B cell (primary cell): ENCODE data around the gene LYST. TPM values are rescaled to one million over a fixed set of nuclear protein-coding genes. Genes with fewer than 3 reads are reported as not detected.
A peak's percentile ranks its signal among the peaks of the same experiment; 100 is the strongest.

Experiments used
- ATAC-seq: fragments of 200-7000 bp; cut with Tn5 transposase; one replicate; pipeline ENCODE4 v1.10.0; 2021; ENCODE audit warnings: low read depth, mild to moderate bottlenecking, moderate number of reproducible peaks, moderate library complexity
- CTCF ChIA-PET: fragments of 350-600 bp; sonication (Branson Sonifier 250); formaldehyde crosslinking; loops from one replicate; lab custom pipeline; 2021; ENCODE audit warnings: antibody characterized with exemption, inconsistent platforms; lab: Charles Lee
- POLR2A ChIA-PET: fragments of 350-600 bp; sonication (Branson Sonifier 250); formaldehyde crosslinking; loops from one replicate; lab custom pipeline; 2021; ENCODE audit warnings: antibody characterized with exemption; lab: Charles Lee
- DNase-seq: peaks from one replicate; pipeline ENCODE4 v3.0.0; 2013
- H2AFZ ChIP-seq: 2 replicates; pipeline ENCODE4 v1.6.1; 2012; ENCODE audit warnings: mild to moderate bottlenecking, low read depth, low read length; ENCODE audit not compliant: insufficient read depth, poor library complexity, severe bottlenecking
- H3K27ac ChIP-seq, 2 donors: 1 replicate in 1 of 2; 2 replicates in 1 of 2; pipeline ENCODE4 v1.5.1; 2012 to 2013; ENCODE audit warnings: low read length in 2 of 2, mild to moderate bottlenecking in 2 of 2, moderate library complexity in 1 of 2
- H3K27me3 ChIP-seq, 4 experiments: fragments of 200-600 bp in 1 of 4; sonication (generic) in 1 of 4; replicated peaks in 1 of 4; 1 replicate in 2 of 4; 2 replicates in 2 of 4; pipeline versions ENCODE4 v1.6.1 to v1.7.0; 2013 to 2016; ENCODE audit warnings: low read length in 3 of 4, mild to moderate bottlenecking in 2 of 4, mixed read lengths in 1 of 4, moderate library complexity in 1 of 4; ENCODE audit not compliant: insufficient read depth in 4 of 4, control insufficient read depth in 3 of 4; ENCODE audit errors: control extremely low read depth in 1 of 4
- H3K36me3 ChIP-seq, 2 experiments: replicated peaks in 1 of 2; 1 replicate in 1 of 2; 2 replicates in 1 of 2; pipeline versions ENCODE4 v1.6.1 to v1.7.1; 2013; ENCODE audit warnings: low read length in 1 of 2; ENCODE audit not compliant: insufficient read depth in 2 of 2, control insufficient read depth in 1 of 2; ENCODE audit errors: control extremely low read depth in 1 of 2, extremely low read depth in 1 of 2
- H3K4me1 ChIP-seq, 2 donors: fragments of 200-600 bp in 1 of 2; sonication (generic) in 1 of 2; 1 replicate in 1 of 2; 2 replicates in 1 of 2; pipeline versions ENCODE4 v1.5.1 to v1.6.1; 2013 to 2017; ENCODE audit warnings: low read length in 2 of 2; ENCODE audit not compliant: control insufficient read depth in 2 of 2, insufficient read depth in 2 of 2
- H3K4me2 ChIP-seq: replicated peaks from 2 replicates; pipeline ENCODE3; 2012; ENCODE audit warnings: mild to moderate bottlenecking, low read depth, low read length; ENCODE audit not compliant: poor library complexity, severe bottlenecking
- H3K4me3 ChIP-seq, 5 experiments: fragments of 200-600 bp in 1 of 5; sonication (generic) in 1 of 5; 1 replicate in 3 of 5; 2 replicates in 2 of 5; pipeline versions ENCODE4 v1.5.1 to v1.7.0; 2011 to 2016; ENCODE audit warnings: low read length in 4 of 5, mild to moderate bottlenecking in 4 of 5, low read depth in 2 of 5, control low read depth in 1 of 5, moderate library complexity in 1 of 5; ENCODE audit not compliant: insufficient read depth in 1 of 5; ENCODE audit errors: control extremely low read depth in 1 of 5, extremely low read depth in 1 of 5
- H3K79me2 ChIP-seq: fragments of 200-600 bp; sonication (generic); one replicate; pipeline ENCODE4 v1.6.0; 2016; ENCODE audit warnings: low read length; ENCODE audit not compliant: control insufficient read depth, insufficient read depth
- H3K9ac ChIP-seq: fragments of 200-600 bp; sonication (generic); 2 replicates; pipeline ENCODE4 v1.6.1; 2017; ENCODE audit warnings: mild to moderate bottlenecking, low read length, moderate library complexity
- H3K9me3 ChIP-seq, 3 donors: one replicate each; pipeline versions ENCODE4 v1.6.1 to v1.7.1; 2013; ENCODE audit warnings: low read length in 2 of 3; ENCODE audit not compliant: control insufficient read depth in 2 of 3, insufficient read depth in 1 of 3; ENCODE audit errors: control extremely low read depth in 1 of 3
- H4K20me1 ChIP-seq: 2 replicates; pipeline ENCODE4 v1.6.0; 2012; ENCODE audit warnings: mild to moderate bottlenecking, low read length; ENCODE audit not compliant: insufficient read depth, control insufficient read depth, poor library complexity, severe bottlenecking
- H3K27ac Mint-ChIP-seq: one replicate; pipeline ENCODE4 v1.8.0; 2021; ENCODE audit warnings: mixed read lengths
- H3K27me3 Mint-ChIP-seq: one replicate; pipeline ENCODE4 v1.8.0; 2021; ENCODE audit warnings: mixed read lengths
- H3K4me1 Mint-ChIP-seq: one replicate; pipeline ENCODE4 v1.8.0; 2021; ENCODE audit warnings: mixed read lengths
- H3K4me3 Mint-ChIP-seq: one replicate; pipeline ENCODE4 v1.8.0; 2021; ENCODE audit warnings: mixed read lengths
- H3K9me3 Mint-ChIP-seq: one replicate; pipeline ENCODE4 v1.8.0; 2022; ENCODE audit warnings: mixed read lengths; ENCODE audit not compliant: insufficient read depth
- CTCF ChIP-seq: fragments of 200-600 bp; IDR thresholded peaks from one replicate; pipeline ENCODE4 v1.8.0; 2022; ENCODE audit warnings: antibody characterized with exemption, mild to moderate bottlenecking
- EZH2 ChIP-seq: IDR thresholded peaks from 2 replicates; pipeline ENCODE4 v1.6.1; 2012; ENCODE audit warnings: borderline replicate concordance, low read depth, mild to moderate bottlenecking, moderate library complexity, low read length; ENCODE audit not compliant: insufficient read depth, poor library complexity, severe bottlenecking
- WGBS: methylation state at CpG from one replicate; pipeline ENCODE4 v1.1.5; 2013; ENCODE audit warnings: missing lambda C conversion rate; ENCODE audit not compliant: insufficient coverage; 5-methylcytosine and 5-hydroxymethylcytosine counted together
- intact Hi-C: fragments of 100-400 bp; cut with micrococcal nuclease; formaldehyde crosslinking; loops from one replicate; pipeline ENCODE4 v1.10.0; 2022
- polyA plus RNA-seq: library from polyadenylated mRNA; depleted of rRNA; stranded (reverse); fragments of >200 nt; gene quantifications from 2 replicates; pipeline ENCODE4 v1.2.3, GENCODE V29; 2012
- total RNA-seq, 2 donors: library from RNA; stranded (reverse); fragments of 120-200 nt in 1 of 2; gene quantifications; 1 replicate in 1 of 2; 2 replicates in 1 of 2; pipeline versions ENCODE4 v1.2.3 to v1.2.4, GENCODE V29; 2013 to 2022

Gene LYST
- total and polyA plus RNA-seq, 2 donors (not counting 1 experiment from before 2014, with no cell fraction given): 50.4 to 120 TPM

GRCh38 chr1:235864931-235865525 lies 1.7 kb downstream of the LYST start:
- H3K79me2 ChIP-seq: peaks cover 66% of the 10 kb centered on the region
- peak overlapping the region in 4 of 5 experiments; percentile 93 to 97 (median 95) for H3K4me3 ChIP-seq
- intact Hi-C loops: loop anchor here (5.0 kb wide), 5 partner anchors 33 to 932 kb away; partner anchors contain the start of genes ERO1B, MTR and NID1
- DNase-seq: no peak
- H3K27me3 ChIP-seq: no peaks in the 10 kb centered on the region
- H3K4me1 ChIP-seq: peaks cover 44 to 47% of the 10 kb centered on the region in 2 donors
- ATAC-seq: no peak
- WGBS: no CpG with 5 or more reads among the region's 3 CpGs
- no peaks in the 10 kb centered on the region for H3K27me3 Mint-ChIP-seq
- H2AFZ ChIP-seq: no peak overlapping the region
- CTCF ChIA-PET: interaction anchor here (0.8 to 7.8 kb wide), 16 partner anchors 8 to 110 kb away, joined by 3 to 85 read pairs (median 5); no protein-coding TSS in a partner anchor
- POLR2A ChIA-PET: no interaction called here
- H3K4me2 ChIP-seq: peak overlapping the region; percentile 87
- no peaks in the 10 kb centered on the region for H3K9me3 ChIP-seq
- peak overlapping the region; percentile 100 for H3K9ac ChIP-seq
- H3K36me3 ChIP-seq: peaks cover 0 to 2% of the 10 kb centered on the region in 2 experiments
- peak overlapping the region; percentile 22 for H3K27ac Mint-ChIP-seq
- peak overlapping the region in 1 of 2 donors; percentile 99 for H3K27ac ChIP-seq
- H3K4me3 Mint-ChIP-seq: peak overlapping the region; percentile 91
- H3K4me1 Mint-ChIP-seq: peaks cover 55% of the 10 kb centered on the region
- peaks cover 10% of the 10 kb centered on the region for H4K20me1 ChIP-seq
- no peaks in the 10 kb centered on the region for H3K9me3 Mint-ChIP-seq
- no peak for TF ChIP-seq EZH2
- TF ChIP-seq CTCF: no peak

- Histone ChIP-seq H3K9ac (no peak overlapping the region), H3K9me3 (no peaks in the 10 kb centered on the region), H3K36me3 (peaks cover 0 to 2% of the 10 kb centered on the region in 2 experiments), H2AFZ (no peak overlapping the region), H3K79me2 (peaks cover 72% of the 10 kb centered on the region), H3K27me3 (no peaks in the 10 kb centered on the region), H3K4me1 (peaks cover 44 to 47% of the 10 kb centered on the region in 2 donors), H3K4me3 (peak overlapping the region in 2 of 5 experiments; percentile 97), H3K4me2 (peak overlapping the region; percentile 87), H4K20me1 (peaks cover 14% of the 10 kb centered on the region), H3K27ac (no peak overlapping the region)
- ChIA-PET CTCF (interaction anchor here (2.4 to 7.8 kb wide), 3 partner anchors 19 to 108 kb away, joined by 11 to 85 read pairs (median 35); no protein-coding TSS in a partner anchor), POLR2A (no interaction called here)
- DNase-seq (no peak), ATAC-seq (no peak)
- Mint-ChIP-seq H3K4me1 (peaks cover 50% of the 10 kb centered on the region), H3K4me3 (peak overlapping the region; percentile 91), H3K27ac (peak overlapping the region; percentile 46), H3K9me3 (no peaks in the 10 kb centered on the region), H3K27me3 (no peaks in the 10 kb centered on the region)
- TF ChIP-seq EZH2: no peak
- 97% methylated on average over 8 of the region's 10 CpGs for WGBS
- intact Hi-C loops: no loop called here
These were observed 2.2 kb downstream of the LYST start for GRCh38 chr1:235864469-235864868.
